ENCODE results near the gene ACBD6. TPM values are rescaled to one million over a fixed set of nuclear protein-coding genes. Genes with fewer than 3 reads are reported as not detected.

The ACBD6 gene
- total and polyA plus RNA-seq, 10 of the 15 experiments (the other 5 are each of a cell fraction or from before 2014, with no cell fraction given) = 15.0 to 67.3 (median 55.0) TPM

- H3K79me2 ChIP-seq (ENCODE audit: control insufficient read depth, insufficient read depth, low read length) = no peaks in the 10 kb centered on the region
- no peak for FAIRE-seq
- ChIA-PET CTCF (interaction anchor here (1.4 to 1.6 kb wide), 2 partner anchors 33 to 107 kb away, joined by 4 to 7 read pairs; no protein-coding TSS in a partner anchor), POLR2A (no interaction called here), RAD21 (ENCODE audit: unreplicated experiment) (no interaction called here), SMC1A (ENCODE audit: uncharacterized antibody, unreplicated experiment) (no interaction called here)
- H3K9me3 ChIP-seq (replicated peaks; ENCODE audit: control insufficient read depth, insufficient read depth, low read length) = no peaks in the 10 kb centered on the region
- in situ Hi-C loops (cut with MboI) (no loop called here), intact Hi-C loops (cut with micrococcal nuclease; ENCODE audit: unreplicated experiment) (no loop called here)
- H2AFZ ChIP-seq (ENCODE audit: control insufficient read depth, low read depth, low read length) = no peak overlapping the region
- no peak overlapping the region for H3K27ac ChIP-seq (ENCODE audit: control insufficient read depth, insufficient read depth)
- no peak overlapping the region for H3K4me3 ChIP-seq
- H4K20me1 ChIP-seq (ENCODE audit: control insufficient read depth, insufficient read depth) = no peaks in the 10 kb centered on the region
- H3K4me2 ChIP-seq (ENCODE audit: control insufficient read depth, insufficient read depth) = no peak overlapping the region
- no peaks in the 10 kb centered on the region for H3K27me3 ChIP-seq (replicated peaks in 1 of 2; ENCODE audit: control insufficient read depth in 2 of 2, insufficient read depth in 2 of 2, low read length in 1 of 2)
- DNase-seq (ENCODE audit: low read depth, low spot score) = no peak
- peaks cover 0 to 3% of the 10 kb centered on the region in 2 experiments; a peak in 1 of 4 replicates for H3K36me3 ChIP-seq (ENCODE audit: control insufficient read depth in 2 of 2, insufficient read depth in 2 of 2, low read length in 1 of 2)
- no peaks in the 10 kb centered on the region for H3K4me1 ChIP-seq (ENCODE audit: control insufficient read depth, insufficient read depth, low read length)
- TF ChIP-seq RBBP5 (conservative IDR thresholded peaks at IDR 0.05) (no peak), CREB1 (IDR thresholded peaks at IDR 0.05; ENCODE audit: low read depth) (no peak), GABPA (IDR thresholded peaks at IDR 0.05; ENCODE audit: low read depth) (no peak), ZBTB4 (CRISPR knock-in tag; IDR thresholded peaks at IDR 0.05) (no peak), NR2C1 (IDR thresholded peaks at IDR 0.05) (no peak), KAT2A (conservative IDR thresholded peaks at IDR 0.05; ENCODE audit: control insufficient read depth, low read depth, low read length) (no peak), USF2 (IDR thresholded peaks at IDR 0.05; ENCODE audit: borderline replicate concordance, low read depth, low read length) (no peak), SMAD5 (IDR thresholded peaks at IDR 0.05; ENCODE audit: low read depth) (no peak), SIN3A (IDR thresholded peaks at IDR 0.05; ENCODE audit: low read depth, low read length) (no peak), YBX1 (IDR thresholded peaks at IDR 0.05) (no peak), POLR2AphosphoS2 (IDR thresholded peaks at IDR 0.05; ENCODE audit: low read depth, low read length) (no peak), LARP7 (IDR thresholded peaks at IDR 0.05) (no peak), IKZF1 (conservative IDR thresholded peaks at IDR 0.05) (no peak)
- H3K9ac ChIP-seq (ENCODE audit: control insufficient read depth, insufficient read depth, low read length) = no peak overlapping the region
- no peak for ATAC-seq
- no TSS peak for BruUV-seq (replicated peaks)
Observed at GRCh38 chr1:180286417-180286816, 216.0 kb downstream of the ACBD6 start.

Measured in GM12878 (cell line).